GM19238 (cell line): ENCODE results near the gene L1CAM.

ENCODE experiments used
- DNase-seq: peaks from one replicate; pipeline ENCODE4 v3.0.0; 2011; ENCODE audit warnings: low spot score; ENCODE audit not compliant: insufficient read length

Gene L1CAM

DNA sequence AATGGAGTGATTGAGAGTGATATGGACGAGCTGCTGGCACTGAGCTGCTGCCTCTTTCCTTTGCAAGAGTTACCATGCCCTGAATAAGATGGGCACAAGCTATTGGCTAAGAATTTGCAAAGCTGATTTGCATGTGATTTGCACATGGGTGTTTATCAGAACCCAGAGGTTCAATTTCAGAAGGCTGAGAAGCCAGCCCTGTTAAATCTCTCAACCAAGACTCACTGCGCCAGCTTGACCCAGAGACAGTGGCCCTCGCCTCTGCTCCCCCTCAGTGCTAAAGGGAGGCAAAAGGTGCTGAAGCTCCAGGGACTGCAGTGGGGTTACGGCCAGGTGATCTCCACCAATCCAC lies 39.4 kb upstream of the L1CAM start:
- peak; percentile 35 for DNase-seq

DNA sequence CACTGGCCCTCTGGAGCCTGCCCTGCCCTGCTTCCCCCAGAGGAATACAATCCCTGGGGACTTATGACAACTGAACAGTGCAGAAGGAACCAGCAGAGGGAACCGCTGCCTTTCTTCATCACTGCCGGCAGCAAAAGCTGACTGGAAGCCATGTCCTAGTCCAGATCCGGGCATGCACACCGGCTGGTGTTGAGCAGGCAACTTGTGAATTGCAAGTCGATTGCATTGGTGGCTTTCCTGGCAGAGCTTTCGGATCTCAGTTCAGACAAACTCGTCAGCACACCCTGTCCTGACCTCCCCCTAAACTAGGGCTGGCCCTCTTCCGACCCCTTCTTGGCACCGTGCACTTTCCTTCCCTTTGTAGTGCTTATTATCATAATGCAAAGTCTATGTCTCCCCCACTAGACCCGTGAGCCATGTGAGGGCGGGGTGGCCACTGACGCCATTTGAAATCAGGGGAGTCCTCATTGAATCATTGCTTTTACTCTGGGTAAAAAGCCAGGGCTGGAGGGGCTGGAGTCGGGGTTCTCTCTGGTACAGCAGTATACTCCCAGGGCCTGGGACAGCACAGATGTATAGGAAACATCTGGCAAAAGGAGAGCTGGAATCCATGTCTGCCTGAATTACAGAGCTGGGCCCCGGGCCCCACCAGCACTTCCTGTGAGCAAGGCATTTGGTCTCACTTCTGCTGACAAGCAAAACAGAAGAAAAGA lies 38.3 kb upstream of the L1CAM start:
- peak; percentile 54 for DNase-seq

DNA sequence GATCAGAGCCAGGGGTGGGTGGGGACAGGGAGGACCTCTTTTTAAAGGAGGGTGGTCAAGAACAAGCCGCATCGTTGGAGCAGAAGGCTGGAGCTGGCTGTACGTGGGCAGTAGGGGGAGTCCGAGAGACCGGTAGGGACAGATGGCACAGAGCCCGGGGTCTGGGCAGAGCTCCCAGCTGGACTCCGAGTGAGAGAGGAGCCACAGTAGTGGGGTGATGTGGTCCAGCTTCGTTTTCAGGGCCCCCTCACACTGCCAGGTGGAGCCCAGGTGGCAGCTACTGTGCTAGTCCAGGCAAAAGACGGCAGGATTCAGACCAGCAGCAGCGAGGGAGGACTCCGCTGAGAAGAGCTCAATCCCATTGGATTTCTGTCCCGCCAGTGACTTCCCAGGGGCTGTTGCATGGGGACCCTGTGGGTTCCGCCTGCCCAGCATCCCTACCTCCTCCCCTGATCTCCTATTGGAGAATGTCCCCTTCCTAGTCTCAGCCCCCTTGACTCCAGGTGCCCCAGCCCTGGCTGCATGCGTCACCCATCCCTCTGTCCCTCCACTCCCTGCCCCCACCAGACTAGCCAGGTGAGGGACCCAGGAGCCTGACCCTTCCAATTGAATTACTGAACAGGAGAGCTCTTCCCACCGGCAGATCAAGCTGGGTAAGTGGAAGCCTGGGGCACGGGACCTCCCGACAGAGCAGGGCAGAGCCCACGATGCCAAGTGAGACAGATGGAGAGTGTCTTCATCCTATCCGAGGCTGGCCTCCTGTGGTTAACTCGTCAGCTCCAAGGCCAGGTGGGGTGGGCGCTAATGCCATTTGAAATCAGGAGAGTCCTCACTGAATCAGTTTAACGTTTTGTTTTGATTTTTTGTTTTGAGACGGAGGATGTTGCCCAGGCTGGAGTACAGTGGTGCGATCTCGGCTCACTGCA lies 37.2 kb upstream of the L1CAM start:
- no peak for DNase-seq

DNA sequence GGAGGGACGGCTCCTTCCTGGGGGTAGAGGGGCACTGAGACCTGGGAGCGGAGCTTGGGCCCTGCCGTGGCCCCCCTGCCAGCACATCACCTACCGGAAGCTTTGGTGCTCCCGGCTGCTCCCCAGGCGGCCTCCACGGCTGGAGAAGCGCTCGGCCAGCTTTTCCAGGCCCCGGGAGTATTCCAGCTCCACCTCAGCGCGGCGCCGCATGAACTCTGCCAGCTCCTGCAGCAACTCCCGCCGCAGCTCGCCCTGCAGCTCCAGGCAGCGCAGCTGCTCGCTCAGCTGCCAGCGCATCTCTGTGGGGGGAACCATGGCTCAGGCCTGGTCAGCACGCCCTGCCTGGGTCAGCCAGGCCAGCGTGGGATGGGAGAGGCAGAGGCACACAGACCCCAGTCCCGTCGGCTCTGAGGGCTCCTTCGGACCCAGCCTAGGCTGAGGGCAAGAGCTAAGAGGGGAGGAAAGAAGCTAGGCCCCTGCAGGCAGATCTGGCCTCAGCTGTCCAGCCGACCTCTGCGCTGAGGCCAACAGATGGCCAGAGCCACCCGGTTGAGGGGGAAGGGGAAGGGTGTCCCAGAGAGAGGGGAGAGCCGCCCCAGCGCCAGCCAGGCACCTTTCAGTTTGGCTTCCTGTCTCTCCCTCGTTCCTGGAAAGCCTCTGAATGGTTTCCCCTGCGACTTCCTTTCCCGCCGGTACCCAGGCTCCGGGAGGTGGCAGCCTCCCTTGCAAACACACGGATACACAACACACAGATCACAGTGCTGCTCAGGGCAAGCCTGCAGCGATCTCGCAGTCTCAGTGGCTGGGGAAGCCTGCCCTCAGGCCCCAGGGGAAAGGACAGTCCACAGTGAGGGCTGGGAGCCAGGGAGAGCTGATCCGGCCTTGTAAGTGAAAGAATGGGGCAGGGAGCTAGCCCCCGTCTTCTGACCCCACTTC lies 35.8 kb upstream of the L1CAM start:
- DNase-seq = no peak

DNA sequence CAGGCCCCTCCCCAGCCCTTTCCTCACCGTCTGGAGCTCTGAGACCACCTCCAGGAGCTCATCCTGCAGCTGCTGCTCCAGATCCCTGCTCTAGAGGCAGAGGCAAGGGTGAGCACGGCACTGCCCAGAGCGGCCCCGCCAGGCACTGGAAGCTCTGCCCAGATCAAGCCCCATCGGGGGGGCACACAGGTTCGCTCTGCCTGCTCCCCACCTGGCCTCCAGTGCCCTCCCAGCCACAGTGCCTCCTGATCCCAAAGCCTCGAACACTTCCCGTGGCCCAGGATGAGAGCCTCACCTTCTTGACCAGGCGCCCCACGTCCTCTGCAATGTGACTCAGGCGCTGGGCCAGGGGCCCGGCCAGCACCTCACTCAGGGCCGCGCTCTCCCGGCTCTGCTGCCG lies 35.1 kb upstream of the L1CAM start:
- no peak for DNase-seq

DNA sequence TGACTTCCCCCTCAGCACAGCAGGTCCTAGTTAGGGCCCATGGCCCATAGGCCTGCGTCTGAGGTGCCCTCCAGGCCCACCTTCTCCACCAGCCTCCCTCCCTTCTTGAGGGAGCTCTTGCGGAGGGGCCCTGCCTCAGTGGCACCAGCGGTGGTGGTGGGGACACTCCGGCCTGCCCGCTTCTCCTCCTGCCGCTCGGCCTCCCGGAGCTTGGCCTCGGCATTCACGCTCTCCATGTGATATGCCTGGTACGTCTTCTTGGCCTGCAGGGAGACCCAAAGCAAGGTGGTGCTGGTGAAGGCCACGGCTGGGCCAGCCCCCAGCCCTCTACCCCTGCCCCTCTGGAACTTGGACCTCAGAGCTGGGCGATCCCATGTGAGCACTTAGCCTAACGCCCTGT lies 34.6 kb upstream of the L1CAM start:
- no peak for DNase-seq

DNA sequence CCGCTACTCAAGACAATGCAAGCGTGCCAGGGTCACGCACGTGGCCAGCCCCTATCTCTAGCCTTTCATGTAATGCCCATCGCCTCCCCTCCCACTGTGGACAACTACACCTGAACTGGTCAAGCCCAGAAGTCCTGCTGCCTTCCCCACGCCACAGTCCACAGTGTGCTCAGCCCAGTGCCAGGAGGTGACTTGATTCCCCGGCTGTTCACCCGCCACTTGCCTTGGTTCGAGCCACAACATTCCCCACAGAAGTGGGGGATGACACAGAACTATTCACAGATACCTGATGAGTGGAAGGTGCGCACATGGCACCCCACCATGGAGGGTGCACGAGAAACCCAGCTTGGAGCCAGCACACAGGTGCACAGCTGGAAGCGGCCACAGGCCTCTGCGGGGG lies 33.3 kb upstream of the L1CAM start:
- DNase-seq = no peak

DNA sequence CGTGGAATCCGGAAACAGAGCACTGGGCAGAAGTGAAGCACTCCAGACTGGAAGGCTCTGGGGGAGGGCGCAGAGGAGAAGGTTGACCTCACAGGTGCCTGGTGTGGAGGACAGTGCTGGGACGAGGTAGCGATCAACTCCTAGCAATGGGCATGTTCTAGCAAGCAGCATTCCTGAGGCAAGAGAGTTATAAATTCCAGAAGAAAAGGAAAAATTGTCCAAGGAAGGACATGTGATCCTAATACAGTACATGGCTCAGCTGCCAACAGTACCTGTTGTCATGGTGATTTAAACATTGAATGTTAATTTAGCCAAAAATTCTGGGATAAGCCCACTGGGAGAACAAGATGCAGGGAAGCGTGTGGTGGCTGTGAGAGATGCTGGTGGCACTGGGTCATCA lies 31.9 kb upstream of the L1CAM start:
- no peak for DNase-seq

DNA sequence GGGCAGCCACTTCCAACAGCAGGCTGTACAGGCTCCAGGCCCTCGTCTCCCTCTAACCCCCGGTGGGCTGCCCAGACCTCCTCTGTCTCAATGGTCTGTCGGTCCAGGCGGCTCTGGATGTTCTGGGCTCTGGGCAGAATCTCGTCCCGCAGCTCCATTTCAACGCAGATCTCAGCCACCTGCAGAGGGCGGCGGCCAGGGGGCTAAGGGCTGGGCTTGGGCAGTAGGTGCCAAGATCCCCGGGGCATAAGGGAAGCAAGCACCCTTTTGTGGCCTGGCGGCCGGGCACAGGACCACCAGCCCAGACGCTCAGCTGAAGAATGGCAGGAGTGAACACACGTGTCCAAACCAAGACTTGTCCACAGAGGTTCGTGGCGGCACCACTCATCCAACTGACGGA lies 27.7 kb upstream of the L1CAM start:
- DNase-seq = no peak

DNA sequence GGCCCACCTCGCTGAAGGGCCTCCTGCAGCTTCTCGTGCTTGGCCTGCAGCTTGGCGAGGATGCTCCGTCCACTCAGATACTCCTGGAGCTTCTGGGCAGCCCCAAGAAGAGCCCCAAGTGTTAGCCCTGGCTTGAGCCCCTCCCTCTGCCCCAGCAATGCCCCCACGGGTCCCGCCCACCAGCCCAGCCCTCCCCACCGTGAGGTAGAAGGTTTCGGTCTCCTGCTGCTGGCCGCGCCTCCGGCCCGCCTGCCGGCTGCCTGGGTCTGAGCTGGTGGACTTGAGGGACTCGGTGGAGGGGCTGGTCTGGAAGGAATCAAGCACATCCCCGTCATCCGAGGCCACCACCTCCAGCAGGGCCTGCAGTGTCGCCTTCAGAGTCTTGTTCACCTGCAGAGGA lies 27.2 kb upstream of the L1CAM start:
- DNase-seq = no peak

DNA sequence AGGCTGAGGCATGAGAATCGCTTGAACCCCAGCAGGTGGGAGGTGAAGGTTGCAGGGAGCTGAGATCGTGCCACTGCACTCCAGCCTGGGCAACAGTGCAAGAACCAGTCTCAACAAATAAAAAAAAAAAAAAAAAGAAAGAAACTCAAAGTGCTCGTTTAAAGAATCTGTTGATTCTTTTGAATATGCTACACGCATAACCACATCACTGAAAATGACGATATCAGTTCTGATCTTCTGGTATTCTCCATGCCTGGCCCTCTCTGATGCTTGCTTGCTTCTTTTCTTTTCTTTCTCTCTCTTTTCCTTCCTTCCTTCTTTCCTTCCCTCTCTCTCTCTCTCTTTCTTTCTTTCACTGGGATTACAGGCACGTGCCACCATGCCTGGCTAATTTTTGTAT lies 25.8 kb upstream of the L1CAM start:
- no peak for DNase-seq

DNA sequence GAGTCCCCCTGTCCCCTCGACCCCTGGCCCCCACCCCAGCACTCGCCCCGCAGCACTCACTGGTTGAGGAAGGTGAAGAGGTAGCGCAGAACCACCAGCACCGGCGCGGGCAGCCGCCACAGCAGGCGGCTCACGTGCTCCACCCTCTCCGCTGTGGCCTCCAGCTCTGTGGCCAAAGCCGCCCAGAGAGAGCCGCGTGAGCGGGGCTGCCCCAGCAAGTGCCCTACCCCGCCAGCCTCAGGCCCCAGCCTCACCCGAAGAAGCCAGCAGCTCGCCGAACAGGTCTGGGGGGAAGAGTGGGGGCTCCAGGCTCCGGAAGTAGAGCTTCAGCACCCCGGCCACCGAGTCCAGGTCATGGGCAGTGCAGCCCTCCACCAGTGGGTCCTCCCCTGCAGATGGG lies 24.5 kb upstream of the L1CAM start:
- no peak for DNase-seq

DNA sequence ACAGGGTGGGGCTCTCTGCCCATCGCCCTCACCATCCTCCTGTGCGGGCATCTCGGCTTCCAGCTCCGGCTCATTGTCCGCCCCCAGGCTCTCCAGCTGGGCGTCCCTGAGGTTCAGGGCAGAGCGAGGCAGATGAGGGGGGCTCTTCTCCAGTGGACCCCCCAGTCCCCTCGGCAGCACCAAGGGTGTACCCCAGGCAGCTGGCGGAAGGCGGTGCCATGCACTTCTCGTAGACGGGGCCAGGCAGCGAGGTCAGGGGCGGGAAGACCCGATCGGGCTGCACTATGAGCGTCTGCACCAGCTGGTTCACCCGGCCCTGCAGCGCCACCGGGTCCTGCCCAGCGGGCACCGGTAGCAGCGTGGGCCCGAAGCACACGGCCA lies 24.0 kb upstream of the L1CAM start:
- no peak for DNase-seq

DNA sequence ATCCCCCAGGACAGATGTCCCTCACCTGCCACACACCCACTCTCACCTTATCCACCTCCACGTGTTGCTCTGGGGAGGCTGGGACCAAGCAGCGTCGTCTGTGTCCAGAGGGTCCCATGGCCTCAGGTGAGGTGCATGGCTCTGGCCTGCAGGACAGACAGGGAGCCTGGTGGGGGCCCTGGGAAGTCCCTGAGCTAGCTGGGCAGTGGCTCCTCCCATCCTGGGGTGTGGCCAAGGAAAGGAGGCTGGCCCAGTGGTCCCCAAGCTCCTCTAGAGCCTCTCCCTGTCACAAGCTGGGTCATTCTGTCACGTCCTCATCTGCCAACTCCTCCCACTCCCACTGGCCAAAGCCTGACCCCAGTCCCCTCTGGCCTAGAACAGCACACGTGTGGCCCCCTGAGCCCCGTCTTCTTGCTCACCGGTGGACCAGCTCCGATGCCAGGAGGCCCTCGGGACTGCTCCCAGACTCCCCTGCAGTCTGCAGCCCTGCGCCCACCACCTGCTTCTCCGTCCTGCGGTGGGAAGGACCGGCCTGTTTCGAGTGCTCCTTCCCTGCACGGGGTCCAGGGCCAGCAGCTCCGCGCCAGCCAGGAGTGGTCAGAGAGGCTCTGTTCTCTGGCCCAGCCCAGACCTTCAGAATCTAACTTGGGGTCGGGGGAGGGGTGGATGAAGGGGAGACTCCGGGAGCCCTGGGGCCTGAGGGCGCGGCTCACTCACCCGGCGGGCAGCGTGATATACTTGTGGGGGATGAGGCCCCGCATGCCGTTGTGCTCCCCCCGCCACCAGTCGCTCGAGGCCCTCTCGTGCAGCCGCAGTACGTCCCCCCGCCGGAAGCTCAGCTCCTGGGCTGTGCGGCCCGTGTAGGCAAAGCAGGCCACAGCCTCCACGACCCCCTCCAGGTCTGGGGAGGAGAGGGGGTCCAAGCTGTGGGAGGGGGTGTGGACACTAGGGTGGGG lies 23.3 kb upstream of the L1CAM start:
- peak; percentile 41 for DNase-seq

DNA sequence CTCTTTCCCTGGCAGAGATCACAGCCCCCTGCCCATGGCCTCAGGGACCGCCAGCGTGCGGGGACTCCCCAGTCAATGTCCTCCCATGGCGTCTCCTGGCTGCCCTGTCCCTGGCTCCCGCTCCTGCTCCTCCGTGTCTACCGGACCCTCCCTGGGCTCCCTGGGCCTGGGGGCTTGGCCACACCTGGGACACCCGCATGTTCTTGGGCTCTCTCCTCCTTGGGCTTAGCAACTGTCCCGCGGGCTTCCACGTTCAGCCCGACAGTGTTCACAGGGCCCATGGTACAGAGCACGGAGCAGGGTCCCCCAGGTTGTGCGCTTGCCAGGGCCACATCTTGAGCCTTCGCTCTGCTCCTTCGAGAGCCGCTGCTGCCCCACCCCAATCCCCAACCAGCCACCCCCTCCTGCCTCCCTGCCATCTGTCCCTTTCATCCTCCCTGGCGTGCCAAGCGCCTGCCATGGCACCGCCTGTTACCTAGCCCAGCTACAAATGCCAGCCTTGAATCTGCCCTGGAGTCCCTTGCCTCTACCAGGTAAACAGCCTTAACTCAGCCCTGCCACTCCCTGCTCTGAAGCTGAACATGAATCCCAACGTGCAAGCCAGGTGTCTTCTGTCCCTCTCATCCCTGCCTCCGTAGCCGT lies 22.4 kb upstream of the L1CAM start:
- no peak for DNase-seq

DNA sequence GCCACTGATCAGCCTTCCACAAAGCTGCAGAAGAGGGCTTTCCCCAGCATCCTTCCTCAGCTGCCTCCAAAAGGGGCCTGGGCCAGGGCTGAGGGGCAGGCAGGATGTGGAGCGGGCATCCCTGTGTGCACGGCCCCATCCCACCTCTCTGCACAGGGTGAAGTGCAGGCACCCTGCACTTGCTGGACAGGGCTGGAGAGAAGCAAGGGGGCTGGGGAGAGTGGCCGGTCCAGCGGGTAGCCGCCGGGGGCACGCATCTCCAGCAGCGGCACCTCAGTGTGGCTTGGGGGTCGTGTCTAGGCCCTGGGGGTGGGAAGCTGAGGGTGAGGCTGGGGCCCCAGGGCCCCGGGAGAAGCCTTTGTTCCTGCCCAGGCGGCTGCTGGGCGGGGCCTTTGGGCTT lies 21.5 kb upstream of the L1CAM start:
- DNase-seq = no peak

DNA sequence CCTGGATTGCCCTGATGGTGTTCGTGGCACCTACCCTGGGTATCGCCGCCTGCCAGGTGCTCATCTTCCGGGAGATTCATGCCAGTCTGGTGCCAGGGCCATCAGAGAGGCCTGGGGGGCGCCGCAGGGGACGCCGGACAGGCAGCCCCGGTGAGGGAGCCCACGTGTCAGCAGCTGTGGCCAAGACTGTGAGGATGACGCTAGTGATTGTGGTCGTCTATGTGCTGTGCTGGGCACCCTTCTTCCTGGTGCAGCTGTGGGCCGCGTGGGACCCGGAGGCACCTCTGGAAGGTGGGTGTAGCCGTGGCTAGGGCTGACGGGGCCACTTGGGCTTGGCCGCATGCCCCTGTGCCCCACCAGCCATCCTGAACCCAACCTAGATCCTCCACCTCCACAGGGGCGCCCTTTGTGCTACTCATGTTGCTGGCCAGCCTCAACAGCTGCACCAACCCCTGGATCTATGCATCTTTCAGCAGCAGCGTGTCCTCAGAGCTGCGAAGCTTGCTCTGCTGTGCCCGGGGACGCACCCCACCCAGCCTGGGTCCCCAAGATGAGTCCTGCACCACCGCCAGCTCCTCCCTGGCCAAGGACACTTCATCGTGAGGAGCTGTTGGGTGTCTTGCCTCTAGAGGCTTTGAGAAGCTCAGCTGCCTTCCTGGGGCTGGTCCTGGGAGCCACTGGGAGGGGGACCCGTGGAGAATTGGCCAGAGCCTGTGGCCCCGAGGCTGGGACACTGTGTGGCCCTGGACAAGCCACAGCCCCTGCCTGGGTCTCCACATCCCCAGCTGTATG lies 20.3 kb upstream of the L1CAM start:
- DNase-seq = no peak

DNA sequence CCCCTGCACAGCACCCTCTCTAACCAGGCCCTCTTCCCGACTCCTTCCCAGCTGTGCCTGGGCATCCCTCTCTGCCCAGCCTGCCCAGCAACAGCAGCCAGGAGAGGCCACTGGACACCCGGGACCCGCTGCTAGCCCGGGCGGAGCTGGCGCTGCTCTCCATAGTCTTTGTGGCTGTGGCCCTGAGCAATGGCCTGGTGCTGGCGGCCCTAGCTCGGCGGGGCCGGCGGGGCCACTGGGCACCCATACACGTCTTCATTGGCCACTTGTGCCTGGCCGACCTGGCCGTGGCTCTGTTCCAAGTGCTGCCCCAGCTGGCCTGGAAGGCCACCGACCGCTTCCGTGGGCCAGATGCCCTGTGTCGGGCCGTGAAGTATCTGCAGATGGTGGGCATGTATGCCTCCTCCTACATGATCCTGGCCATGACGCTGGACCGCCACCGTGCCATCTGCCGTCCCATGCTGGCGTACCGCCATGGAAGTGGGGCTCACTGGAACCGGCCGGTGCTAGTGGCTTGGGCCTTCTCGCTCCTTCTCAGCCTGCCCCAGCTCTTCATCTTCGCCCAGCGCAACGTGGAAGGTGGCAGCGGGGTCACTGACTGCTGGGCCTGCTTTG lies 19.6 kb upstream of the L1CAM start:
- DNase-seq = no peak
